HCEC 1CT (cell line): ENCODE results near the gene BOLA2B.
"Not testable (repeated sequence)": the region's sequence is repeated elsewhere in the genome, so short reads cannot be mapped to it uniquely, and the experiment has no call there.

Experiments
- DNase-seq: peaks from one replicate; pipeline ENCODE4 v3.0.0-alpha.2; 2017

Gene BOLA2B

GRCh38 chr16:30184096-30184890, 9.2 kb downstream of the BOLA2B start:
- DNase-seq = no peak

DNA sequence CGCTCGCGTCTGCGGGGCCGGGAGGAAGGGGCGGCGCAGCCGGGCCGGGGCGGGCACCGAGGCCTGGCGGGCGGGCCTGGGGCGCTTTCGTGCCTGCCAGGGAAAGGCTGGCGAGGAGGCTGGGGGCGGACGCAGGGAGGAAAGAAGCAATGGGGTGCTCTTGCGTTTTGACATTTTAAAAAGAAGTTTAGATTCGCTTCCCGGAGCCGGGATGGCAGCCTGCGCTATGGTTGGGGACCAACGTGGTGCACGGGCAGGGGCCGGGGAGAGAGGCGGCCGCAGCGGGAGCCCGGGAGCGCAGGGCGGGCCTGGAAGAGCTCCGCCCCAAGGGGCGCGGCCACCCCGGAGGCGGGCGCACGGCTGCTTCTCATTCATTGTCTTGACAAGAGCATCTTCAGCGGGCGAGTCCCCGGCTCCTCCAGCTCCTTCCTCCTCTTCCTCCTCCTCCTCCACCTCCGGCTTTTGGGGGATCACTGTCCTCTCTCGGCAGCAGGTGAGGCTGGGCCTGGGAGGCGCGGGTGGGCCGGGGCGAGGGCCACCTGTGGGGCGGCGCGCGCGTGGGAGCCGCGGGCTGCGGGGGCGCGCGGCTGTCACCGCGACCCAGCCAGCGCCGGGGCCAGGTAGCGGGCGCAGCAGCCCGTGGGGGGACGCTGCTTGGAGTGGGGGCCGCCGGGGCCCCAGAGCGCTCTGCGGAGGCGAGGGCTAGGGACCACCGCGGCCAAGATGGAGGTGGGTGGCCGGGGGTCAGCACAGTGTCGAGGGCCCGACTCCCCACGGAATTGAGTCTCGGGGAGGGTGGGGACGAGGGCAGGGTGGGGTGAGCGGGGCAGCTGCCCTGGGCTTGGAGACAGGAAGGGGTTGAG, 10.0 kb downstream of the BOLA2B start, which contains the start of gene CORO1A:
CORO1A (plus strand) TSS at position 370 of the 863 bp plus-strand sequence. CDS start 1,608 bp downstream, outside the sequence.
- DNase-seq = peak; percentile 76

GRCh38 chr16:30180741-30181140, 12.7 kb downstream of the BOLA2B start:
- DNase-seq = no peak

DNA sequence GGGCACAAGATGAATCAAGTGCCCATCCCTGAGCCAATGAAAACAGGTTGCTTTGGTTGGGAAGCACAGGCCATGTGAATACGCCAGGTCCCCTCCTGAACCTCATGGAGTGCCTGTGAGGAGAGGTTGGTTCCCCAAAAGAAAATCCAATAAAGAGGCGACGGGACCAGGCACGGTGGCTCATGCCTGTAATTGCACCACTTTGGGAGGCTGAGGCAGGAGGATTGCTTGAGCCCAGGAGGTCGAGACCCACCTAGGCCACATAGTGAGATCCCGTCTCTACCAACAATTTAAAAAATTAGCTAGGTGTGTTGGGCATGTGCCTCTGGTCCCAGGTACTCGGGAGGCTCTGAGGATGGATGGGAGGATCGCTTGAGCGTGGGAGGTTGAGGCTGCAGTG, 13.5 kb downstream of the BOLA2B start:
- no peak for DNase-seq

DNA sequence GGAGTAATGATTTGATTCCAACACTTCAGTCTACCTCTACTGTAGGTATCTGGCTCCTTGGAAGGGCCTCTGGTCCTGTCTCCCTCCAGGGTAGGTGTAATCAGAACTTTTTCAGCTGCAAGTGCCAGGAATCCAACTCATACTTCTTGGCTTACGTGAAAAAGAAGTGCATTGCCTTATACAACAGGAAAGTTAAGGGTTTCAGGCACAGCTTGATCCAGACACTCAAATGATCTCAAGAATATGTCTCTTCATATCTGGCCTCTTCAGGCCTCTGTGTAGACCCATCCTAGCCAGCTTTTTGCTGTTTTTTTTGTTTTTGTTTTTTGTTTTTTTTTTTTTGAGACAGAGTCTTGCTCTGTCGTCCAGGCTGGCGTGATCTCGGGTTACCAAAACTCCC, 14.3 kb downstream of the BOLA2B start:
- no peak for DNase-seq

- not testable (repeated sequence) for DNase-seq
Measured at GRCh38 chr16:30176876-30177275, 16.6 kb downstream of the BOLA2B start.

DNA sequence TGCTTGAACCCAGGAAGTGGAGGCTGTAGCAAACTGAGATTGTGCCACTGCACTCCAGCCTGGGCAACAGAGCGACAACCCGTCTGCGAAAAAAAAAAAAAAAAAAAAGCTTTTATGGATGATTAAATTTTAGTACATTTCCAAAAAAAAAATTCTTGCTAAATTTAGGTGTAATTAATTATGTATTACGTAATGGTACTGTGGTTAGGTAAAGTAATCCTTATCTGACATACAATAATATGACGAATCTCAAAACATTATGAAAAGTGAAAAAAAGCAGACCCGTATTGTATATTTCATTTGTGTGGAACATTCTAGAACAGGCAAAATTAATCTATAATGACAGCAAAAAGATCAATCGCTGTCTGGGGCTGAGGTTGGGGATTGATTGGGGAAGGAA, 20.4 kb downstream of the BOLA2B start:
- no peak for DNase-seq

DNA sequence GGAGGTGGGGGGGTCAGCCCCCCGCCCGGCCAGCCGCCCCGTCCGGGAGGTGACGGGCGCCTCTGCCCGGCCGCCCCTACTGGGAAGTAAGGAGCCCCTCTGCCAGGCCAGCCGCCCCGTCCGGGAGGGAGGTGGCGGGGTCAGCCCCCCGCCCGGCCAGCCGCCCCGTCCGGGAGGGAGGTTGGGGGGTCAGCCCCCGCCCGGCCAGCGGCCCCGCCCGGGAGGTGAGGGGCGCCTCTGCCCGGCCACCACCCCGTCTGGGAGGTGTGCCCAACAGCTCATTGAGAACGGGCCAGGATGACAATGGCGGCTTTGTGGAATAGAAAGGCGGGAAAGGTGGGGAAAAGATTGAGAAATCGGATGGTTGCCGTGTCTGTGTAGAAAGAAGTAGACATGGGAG, 23.3 kb downstream of the BOLA2B start:
- DNase-seq = not testable (repeated sequence)

DNA sequence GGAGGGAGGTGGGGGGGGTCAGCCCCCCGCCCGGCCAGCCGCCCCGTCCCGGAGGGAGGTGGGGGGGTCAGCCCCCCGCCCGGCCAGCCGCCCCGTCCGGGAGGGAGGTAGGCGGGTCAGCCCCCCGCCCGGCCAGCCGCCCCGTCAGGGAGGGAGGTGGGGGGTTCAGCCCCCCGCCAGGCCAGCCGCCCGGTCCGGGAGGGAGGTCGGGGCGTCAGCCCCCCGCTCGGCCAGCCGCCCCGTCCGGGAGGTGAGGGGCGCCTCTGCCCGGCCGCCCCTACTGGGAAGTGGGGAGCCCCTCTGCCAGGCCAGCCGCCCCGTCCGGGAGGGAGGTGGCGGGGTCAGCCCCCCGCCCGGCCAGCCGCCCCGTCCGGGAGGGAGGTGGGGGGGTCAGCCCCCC, 24.1 kb downstream of the BOLA2B start:
- not testable (repeated sequence) for DNase-seq

DNA sequence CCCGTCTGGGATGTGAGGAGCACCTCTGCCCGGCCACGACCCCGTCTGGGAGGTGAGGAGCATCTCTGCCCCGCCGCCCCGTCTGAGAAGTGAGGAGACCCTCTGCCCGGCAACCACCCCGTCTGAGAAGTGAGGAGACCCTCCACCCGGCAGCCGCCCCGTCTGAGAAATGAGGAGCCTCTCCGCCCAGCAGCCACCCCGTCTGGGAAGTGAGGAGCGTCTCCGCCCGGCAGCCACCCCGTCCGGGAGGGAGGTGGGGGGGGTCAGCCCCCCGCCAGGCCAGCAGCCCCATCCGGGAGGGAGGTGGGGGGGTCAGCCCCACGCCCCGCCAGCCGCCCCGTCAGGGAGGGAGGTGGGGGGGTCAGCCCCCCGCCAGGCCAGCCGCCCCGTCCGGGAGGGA, 24.7 kb downstream of the BOLA2B start:
- not testable (repeated sequence) for DNase-seq

GRCh38 chr16:30166202-30166902, 27.1 kb downstream of the BOLA2B start:
- no peak for DNase-seq

DNA sequence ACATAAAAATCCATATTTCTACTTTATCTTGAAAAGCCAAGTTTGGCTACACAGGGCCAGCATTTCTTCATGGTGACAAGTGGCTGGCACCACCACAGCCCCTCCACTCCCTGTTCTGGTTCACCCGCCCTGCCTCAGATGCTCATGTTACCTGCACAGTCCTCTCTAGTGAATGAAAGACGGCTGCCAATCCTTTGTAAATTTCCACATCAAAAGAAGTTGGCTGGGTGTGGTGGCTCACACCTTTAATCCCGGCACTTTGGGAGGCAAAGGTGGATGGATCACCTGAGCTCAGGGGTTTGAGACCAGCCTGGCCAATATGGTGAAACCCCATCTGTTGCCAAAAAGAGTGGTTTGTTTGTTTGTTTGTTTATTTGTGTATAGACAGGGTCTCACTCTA, 29.9 kb downstream of the BOLA2B start:
- no peak for DNase-seq

DNA sequence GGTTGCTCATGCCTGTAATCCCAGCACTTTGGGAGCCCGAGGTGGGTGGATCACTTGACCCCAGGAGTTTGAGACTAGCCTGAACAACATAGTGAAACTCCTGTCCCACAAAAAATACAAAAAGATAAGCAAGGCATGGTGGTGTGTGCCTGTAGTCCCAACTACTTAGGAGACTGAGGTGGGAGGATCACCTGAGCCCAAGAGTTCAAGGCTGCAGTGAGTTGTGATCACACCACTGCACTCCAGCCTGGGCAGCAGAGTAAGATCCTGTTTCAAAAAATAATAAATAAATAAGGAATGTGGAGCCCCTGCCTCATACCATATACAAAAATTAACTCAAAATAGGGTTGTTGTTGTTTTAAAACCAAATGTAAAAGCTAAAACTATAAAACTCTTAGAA, 36.3 kb downstream of the BOLA2B start:
- DNase-seq = no peak

- no peak for DNase-seq
Measured at GRCh38 chr16:30155188-30155587, 38.3 kb downstream of the BOLA2B start.

DNA sequence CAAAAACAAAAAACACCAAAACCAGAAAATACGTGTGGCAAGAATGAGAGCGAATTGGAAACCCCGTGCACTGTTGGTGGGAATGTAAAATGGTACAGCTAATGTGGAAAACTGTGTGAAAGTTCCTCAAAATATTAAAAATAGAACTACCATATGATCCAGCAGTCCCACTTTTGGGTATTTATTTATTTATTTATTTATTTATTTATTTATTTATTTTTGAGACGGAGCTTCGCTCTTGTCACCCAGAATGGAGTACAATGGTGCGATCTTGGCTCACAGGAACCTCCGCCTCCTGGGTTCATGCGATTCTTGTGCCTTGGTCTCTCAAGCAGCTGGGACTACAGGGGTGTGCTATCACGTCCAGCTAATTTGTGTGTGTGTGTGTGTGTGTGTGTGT, 40.9 kb downstream of the BOLA2B start:
- no peak for DNase-seq

DNA sequence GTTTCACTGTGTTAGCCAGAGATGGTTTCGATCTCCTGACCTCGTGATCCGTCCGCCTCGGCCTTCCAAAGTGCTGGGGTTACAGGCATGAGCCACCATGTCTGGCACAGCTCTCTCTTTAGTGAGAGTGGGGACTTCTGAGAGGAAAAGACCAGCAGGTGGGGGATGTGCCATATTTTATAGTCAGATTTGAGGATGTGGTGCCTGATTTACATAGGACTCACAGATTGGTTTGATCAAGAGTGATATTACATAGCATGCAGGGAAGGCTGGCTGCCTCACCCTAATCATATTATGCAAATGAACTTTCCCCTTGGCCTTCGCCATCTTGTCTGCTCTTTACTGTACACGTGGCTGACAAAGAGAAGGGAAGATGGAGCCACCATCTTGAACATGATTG, 42.4 kb downstream of the BOLA2B start:
- DNase-seq = no peak

GRCh38 chr16:30149250-30149930, 44.1 kb downstream of the BOLA2B start:
- DNase-seq = no peak

DNA sequence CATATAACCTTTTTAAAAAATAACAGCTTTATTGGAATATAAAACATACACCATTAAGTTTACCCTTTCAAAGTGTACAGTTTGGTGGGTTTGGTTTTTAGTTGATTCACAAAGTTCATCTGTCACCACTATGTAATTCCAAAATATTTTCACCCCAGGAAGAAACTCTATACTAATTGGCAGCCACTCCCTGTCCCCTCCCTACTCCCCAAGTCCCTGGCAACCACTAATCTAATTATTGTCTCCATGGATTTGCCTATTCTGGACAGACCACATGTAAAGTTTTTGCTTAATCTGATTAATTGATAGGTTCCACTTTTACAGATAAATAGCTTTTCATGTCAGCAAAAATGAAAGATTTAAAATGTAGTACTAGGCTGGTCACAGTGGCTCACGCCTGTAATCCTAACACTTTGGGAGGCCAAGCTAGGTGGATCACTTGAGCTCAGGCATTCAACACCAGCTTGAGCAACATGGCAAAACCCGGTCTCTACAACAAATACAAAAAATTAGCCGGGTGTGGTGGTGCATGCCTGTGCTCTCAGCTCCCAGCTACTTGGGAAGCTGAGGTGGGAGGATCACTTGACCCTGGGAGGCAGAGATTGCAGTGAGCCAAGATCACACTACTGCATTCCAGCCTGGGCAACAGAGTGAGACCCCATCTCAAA, 45.5 kb downstream of the BOLA2B start:
- DNase-seq = no peak

DNA sequence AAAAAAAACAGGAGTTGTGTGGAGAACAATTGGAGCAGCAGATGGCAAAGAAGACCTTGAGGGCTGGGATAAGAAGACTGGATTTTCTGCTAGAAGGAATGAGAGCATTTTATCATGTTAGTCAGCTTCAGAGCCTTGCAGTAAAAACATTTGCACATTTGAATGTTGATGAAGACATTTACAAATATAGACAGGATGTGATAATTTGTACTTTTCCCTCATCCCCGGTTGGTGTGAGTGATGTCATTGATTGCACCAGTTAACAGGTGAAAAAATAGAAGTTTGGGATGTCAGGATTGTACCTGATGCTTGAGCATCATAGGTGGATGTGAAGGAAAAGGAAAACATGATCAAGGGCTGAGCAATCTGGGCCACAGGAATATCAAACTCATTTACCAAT, 47.8 kb downstream of the BOLA2B start:
- no peak for DNase-seq

DNA sequence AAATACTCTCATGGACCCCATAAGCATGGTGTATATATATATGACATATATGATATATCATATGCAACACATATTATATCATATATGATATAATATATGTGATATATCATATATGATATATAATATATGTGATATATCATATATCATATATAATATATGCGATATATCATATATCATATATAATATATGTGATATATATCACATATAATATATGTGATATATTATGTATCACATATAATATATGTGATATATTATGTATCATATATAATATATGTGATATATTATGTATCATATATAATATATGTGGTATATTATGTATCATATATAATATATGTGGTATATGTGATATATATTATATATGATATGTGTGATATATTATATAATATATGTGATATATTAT, 48.5 kb downstream of the BOLA2B start:
- no peak for DNase-seq

DNA sequence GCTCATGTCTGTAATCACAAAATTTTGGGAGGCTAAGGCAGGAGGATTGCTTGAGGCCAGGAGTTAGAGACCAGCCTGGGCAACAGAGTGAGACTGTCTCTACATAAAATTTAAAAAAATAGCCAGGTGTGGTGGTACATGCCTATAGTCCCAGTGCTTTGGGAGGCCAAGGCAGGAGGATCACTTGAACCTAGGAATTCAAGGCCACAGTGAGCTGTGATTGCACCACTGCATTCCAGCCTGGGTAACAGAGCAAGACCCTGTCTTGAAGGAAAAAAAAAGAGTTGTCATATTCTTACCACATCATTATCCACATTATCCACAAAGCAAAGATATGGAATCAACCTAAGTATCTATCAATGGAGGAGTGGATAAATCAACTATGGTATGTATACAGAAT, 49.4 kb downstream of the BOLA2B start:
- DNase-seq = no peak

DNA sequence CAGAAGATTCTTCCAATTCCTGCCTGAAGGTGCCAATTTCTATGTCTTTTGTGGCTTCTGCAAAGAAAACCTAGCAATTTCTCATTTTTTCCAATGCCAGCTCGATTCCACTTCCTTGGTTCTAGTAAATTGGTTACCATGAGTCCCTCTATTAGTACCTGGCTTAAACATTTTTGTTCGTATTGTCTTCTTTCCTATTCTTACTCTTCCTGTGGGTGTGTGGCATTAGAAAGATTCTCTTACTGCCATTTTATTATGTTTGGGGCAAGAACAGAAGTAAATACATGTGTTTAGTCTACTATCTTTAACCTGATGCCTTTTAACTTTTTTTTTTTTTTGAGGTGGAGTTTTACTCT, 50.1 kb downstream of the BOLA2B start:
- no peak for DNase-seq
